Thoracic aorta (tissue), 2 donors: ENCODE results near the gene RNF133. TPM values are rescaled to one million over a fixed set of nuclear protein-coding genes. Genes with fewer than 3 reads are reported as not detected.

Experiments used
- ATAC-seq: fragments of 150-250 bp; one replicate; pipeline ENCODE4 v1.8.0; 2017; ENCODE audit warnings: low read depth; ENCODE audit not compliant: insufficient number of reproducible peaks, low FRiP score
- DNase-seq: peaks from one replicate; pipeline ENCODE4 v3.0.0-alpha.2; 2020; ENCODE audit warnings: low spot score
- H3K27ac ChIP-seq, 2 donors: fragments of 200-600 bp; sonication (generic); 1 replicate in 1 of 2; 2 replicates in 1 of 2; pipeline ENCODE4 v1.5.1; 2016; ENCODE audit warnings: mild to moderate bottlenecking in 2 of 2, moderate library complexity in 2 of 2
- H3K27me3 ChIP-seq: fragments of 200-600 bp; sonication (generic); replicated peaks from 2 replicates; pipeline ENCODE4 v1.6.0; 2016; ENCODE audit warnings: mild to moderate bottlenecking; ENCODE audit not compliant: insufficient read depth
- H3K36me3 ChIP-seq: fragments of 200-600 bp; sonication (generic); one replicate; pipeline ENCODE4 v1.5.1; 2016
- H3K4me1 ChIP-seq, 2 donors: fragments of 200-600 bp; sonication (generic); 1 replicate in 1 of 2; 2 replicates in 1 of 2; pipeline versions ENCODE4 v1.5.1 to v1.6.0; 2016; ENCODE audit warnings: low read depth in 2 of 2, mild to moderate bottlenecking in 1 of 2; ENCODE audit not compliant: control insufficient read depth in 1 of 2
- H3K4me3 ChIP-seq: fragments of 200-600 bp; sonication (generic); 2 replicates; pipeline ENCODE4 v1.5.1; 2016; ENCODE audit warnings: mild to moderate bottlenecking
- H3K9me3 ChIP-seq: fragments of 200-600 bp; sonication (generic); 2 replicates; pipeline ENCODE4 v1.5.1; 2016
- total RNA-seq, 2 donors: library from RNA; depleted of rRNA; stranded (reverse); fragments of >200 nt; gene quantifications; one replicate each; pipeline versions ENCODE4 v1.1.0 to v1.2.3, GENCODE V29; 2016
- TF ChIP-seq, protein P1 (sequence below): fragments of 200-600 bp; sonication (generic); IDR thresholded peaks from one replicate; pipeline ENCODE4 v1.5.1; 2019; ENCODE audit warnings: antibody characterized with exemption

RNF133 gene
- total RNA-seq, 2 donors from 2014 or later, result 0.68 to 4.6 TPM

DNA sequence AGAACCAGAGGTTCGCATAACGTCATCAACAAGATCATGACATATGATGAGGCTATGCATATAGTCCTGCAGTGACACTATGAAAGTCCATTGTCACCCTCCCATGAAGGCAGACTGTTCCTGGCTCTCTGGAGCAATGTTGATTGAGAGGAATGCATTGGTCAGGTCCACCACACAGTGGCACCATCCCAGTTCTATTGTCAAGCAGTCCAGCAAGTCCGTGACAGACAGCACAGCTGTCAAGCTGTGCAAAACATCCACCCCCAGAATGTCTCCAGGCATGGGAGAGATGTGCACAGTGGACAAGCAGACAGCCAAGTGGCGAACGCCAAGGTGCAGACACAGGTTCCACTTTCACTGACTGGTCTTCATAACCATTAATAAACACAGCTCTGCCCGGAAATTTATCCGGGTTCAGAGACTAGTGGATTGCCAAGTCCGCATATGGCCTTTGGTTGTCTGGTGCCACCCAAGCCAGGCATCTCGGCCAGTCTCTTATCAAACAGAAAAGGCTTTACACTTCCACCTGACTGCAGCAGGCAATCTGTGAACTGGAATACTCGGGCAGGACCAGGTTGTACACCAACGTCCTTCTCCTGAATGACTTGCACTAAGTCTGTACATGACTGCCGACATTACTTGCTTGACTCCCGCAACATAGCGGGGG, 7.2 kb downstream of the RNF133 start:
- H3K4me3 ChIP-seq, result no peak overlapping the region
- no peaks in the 10 kb centered on the region for H3K27me3 ChIP-seq
- DNase-seq (no peak), ATAC-seq (no peak)
- H3K9me3 ChIP-seq, result no peaks in the 10 kb centered on the region
- no peak overlapping the region for H3K27ac ChIP-seq
- H3K4me1 ChIP-seq, result no peaks in the 10 kb centered on the region
- H3K36me3 ChIP-seq, result no peaks in the 10 kb centered on the region
- TF ChIP-seq, protein P1, sequence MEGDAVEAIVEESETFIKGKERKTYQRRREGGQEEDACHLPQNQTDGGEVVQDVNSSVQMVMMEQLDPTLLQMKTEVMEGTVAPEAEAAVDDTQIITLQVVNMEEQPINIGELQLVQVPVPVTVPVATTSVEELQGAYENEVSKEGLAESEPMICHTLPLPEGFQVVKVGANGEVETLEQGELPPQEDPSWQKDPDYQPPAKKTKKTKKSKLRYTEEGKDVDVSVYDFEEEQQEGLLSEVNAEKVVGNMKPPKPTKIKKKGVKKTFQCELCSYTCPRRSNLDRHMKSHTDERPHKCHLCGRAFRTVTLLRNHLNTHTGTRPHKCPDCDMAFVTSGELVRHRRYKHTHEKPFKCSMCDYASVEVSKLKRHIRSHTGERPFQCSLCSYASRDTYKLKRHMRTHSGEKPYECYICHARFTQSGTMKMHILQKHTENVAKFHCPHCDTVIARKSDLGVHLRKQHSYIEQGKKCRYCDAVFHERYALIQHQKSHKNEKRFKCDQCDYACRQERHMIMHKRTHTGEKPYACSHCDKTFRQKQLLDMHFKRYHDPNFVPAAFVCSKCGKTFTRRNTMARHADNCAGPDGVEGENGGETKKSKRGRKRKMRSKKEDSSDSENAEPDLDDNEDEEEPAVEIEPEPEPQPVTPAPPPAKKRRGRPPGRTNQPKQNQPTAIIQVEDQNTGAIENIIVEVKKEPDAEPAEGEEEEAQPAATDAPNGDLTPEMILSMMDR, result no peak

DNA sequence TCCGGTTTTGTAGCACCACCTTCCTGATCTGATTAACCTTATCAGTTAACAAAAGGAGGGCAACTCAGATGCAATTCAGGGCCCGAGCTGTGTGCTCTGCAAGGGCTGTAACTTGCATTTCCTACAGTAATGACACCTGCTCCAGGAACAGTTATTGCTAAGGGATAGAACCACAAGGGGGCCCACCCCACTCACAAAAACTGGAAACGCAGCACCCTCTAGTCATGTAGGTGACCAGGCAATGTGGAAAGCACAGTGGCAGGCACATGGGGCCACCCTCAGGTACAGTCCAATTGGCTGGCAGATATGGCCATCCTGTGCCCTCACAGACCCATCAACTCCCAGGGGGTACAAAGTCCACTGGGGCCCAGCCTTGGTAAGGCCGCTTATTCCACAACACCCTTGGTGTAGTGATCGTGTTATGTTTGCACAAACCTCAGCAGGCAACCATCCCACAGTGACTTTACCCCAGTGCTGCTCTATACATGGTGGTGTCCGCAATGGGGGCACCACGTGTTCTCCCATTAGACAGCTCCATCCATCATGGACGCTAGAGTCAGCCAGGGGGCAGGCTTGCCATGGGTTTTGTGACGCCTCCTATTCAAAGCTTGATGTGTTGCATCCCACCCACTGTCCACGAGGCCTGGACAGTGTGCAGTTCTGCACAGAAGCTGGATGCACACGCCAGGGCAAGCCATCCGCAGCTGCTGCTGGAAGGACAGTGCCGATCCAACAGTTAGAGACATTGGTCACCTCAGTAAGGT, 9.4 kb downstream of the RNF133 start:
- Histone ChIP-seq H3K36me3 (no peaks in the 10 kb centered on the region), H3K27ac (no peak overlapping the region), H3K4me1 (no peaks in the 10 kb centered on the region), H3K4me3 (no peak overlapping the region), H3K9me3 (no peaks in the 10 kb centered on the region), H3K27me3 (no peaks in the 10 kb centered on the region)
- DNase-seq, result no peak
- TF ChIP-seq, protein P1, result no peak
- no peak for ATAC-seq

DNA sequence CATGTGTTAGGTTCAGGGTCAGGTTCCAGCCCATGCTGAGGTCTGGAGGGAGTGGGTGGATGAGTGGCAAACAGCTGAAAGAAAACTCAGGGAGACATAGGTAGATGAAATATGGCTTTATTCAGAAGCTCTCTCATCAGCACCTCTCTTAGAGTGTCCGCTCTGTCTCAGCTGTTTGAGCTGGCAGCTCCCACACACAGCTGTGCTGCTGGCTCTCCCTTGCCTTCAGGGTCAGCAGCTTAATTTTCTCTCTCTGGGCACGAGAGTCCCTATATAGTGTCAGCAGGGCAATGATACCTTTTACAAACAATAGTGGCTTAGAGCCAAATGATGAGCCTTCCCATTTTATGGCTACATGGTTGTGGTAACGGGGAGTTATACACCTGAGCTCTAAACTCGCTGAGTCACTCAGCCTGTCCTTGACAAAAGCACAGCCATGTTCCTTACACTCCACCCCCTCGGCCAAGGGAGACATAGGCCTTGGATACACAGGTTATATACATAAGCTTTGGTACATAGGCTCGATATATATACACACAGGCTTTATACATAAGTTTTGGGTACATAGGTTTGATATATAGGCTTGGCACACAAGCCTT, 10.4 kb downstream of the RNF133 start:
- no peak for ATAC-seq
- Histone ChIP-seq H3K9me3 (no peaks in the 10 kb centered on the region), H3K27me3 (no peaks in the 10 kb centered on the region), H3K4me1 (no peaks in the 10 kb centered on the region), H3K4me3 (no peak overlapping the region), H3K27ac (no peak overlapping the region), H3K36me3 (no peaks in the 10 kb centered on the region)
- TF ChIP-seq, protein P1, result no peak
- DNase-seq, result no peak

DNA sequence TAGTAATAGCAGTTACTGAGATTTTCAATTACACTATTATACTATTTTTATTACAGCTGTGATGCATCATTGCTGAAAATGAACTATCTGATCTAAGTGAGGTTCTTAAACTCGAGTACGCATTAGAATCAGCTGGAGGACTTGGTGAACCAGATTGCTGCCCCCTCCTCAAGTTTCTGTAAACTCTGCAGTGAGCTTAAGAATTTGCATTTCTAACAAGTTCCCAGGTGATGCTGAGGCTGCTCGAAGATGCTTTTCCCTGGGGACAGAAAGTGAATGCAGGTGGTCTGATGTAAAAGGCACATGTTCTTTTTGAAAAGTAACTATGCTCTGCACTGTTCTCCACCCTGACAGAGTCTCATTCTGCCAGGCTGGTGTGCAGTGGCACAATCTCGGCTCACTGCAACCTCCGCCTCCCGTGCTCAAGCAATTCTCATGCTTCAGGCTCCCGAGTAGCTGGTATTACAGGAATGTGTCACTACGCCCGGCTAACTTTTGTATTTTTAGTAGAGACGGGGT, 12.5 kb downstream of the RNF133 start:
- DNase-seq (no peak), ATAC-seq (no peak)
- Histone ChIP-seq H3K9me3 (no peaks in the 10 kb centered on the region), H3K36me3 (no peaks in the 10 kb centered on the region), H3K27me3 (no peaks in the 10 kb centered on the region), H3K27ac (no peak overlapping the region), H3K4me3 (no peak overlapping the region), H3K4me1 (no peaks in the 10 kb centered on the region)
- TF ChIP-seq, protein P1, result no peak

DNA sequence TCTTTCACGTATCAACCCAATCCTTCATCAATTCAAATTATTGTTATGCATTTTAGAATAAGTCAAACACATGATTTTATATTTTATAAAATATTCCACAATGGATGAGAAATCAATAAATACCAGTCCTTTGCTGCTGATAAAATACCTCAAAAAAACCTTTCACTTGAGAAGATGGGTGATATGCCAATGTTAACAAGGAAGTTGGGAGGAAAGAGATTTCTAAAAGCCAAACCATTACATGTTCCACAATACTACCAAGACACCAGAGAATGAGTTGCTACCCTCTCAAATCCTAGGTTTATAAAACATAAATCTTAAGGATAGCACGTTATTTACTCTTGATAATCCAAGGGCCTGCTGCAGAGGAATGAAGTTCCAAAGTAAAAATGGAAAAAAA, 14.4 kb downstream of the RNF133 start:
- no peak for DNase-seq
- no peak for ATAC-seq
- no peak overlapping the region for H3K27ac ChIP-seq
- H3K4me1 ChIP-seq, result no peaks in the 10 kb centered on the region
- H3K27me3 ChIP-seq, result no peaks in the 10 kb centered on the region
- no peak overlapping the region for H3K4me3 ChIP-seq
- TF ChIP-seq, protein P1, result no peak
- no peaks in the 10 kb centered on the region for H3K36me3 ChIP-seq
- H3K9me3 ChIP-seq, result no peaks in the 10 kb centered on the region
